ENCODE measurements around the gene KXD1. TPM values are rescaled to one million over a fixed set of nuclear protein-coding genes. Genes with fewer than 3 reads are reported as not detected.
"Not testable (repeated sequence)": the region's sequence is repeated elsewhere in the genome, so short reads cannot be mapped to it uniquely, and the experiment has no call there.

Gene KXD1
- total RNA-seq, 2 experiments from 2014 or later, result 121 to 170 TPM

- H3K4me3 Mint-ChIP-seq, result peak overlapping the region; percentile 80
- no peaks in the 10 kb centered on the region for H3K9me3 Mint-ChIP-seq (ENCODE audit: low read depth)
- ChIA-PET POLR2A (interaction anchor here (0.6 to 2.7 kb wide), 5 partner anchors 37 to 392 kb away, joined by 3 to 15 read pairs (median 4); partner anchors contain the start of gene KXD1), CTCF (interaction anchor here (0.6 to 3.4 kb wide), 29 partner anchors 10 to 274 kb away, joined by 3 to 25 read pairs (median 5); partner anchors contain the start of genes KXD1, REX1BD and UBA52)
- DNase-seq (peak; percentile 44), ATAC-seq (no peak)
- no peaks in the 10 kb centered on the region for H3K36me3 Mint-ChIP-seq (ENCODE audit: low read depth)
- H3K4me1 Mint-ChIP-seq, result peaks cover 22% of the 10 kb centered on the region
- peak overlapping the region; percentile 90 for H3K27ac Mint-ChIP-seq
- no peaks in the 10 kb centered on the region for H3K27me3 Mint-ChIP-seq
- intact Hi-C loops (cut with DNase I, micrococcal nuclease), result loop anchor here in 1 of 2 experiments (1.0 to 2.0 kb wide), 3 partner anchors 24 to 52 kb away; no protein-coding TSS in a partner anchor
Measured at GRCh38 chr19:18520848-18521691, 36.6 kb upstream of the KXD1 start.

DNA sequence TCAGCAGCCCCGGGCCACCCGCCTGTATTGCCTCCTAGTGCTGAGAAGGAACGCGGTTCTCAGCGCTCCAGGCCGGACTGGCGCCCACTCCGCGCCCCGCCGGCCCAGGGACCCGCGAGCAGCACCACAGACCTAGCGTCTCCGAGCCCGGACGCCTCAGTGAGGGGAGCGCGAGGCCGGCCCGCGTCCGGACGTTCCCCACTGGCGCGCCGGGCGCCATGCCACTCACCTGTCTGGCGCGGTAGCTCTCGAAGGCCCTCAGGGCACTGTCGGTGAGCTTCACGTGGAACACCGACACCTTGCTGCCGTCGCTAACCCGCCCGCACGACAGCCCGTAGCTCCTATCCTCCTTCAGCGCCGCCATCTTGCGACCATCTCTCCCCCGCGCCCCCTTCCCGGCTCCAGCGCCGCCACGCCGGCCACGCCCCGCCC is 36.0 kb upstream of the KXD1 start, which contains the start of gene ELL:
TSS of gene ELL (minus strand) at position 379 of the 432 bp plus-strand sequence. CDS start at position 364, 15 bp downstream.
- DNase-seq (no peak), ATAC-seq (no peak)
- POLR2A ChIA-PET, result interaction anchor here (0.6 to 2.7 kb wide), 6 partner anchors 22 to 391 kb away, joined by 3 to 15 read pairs (median 4); partner anchors contain the start of genes FKBP8 and KXD1
- Mint-ChIP-seq H3K36me3 (ENCODE audit: low read depth) (no peaks in the 10 kb centered on the region), H3K9me3 (ENCODE audit: low read depth) (no peaks in the 10 kb centered on the region), H3K4me1 (peaks cover 16% of the 10 kb centered on the region), H3K27me3 (no peaks in the 10 kb centered on the region), H3K27ac (peak within 1 kb of the TSS; percentile 93), H3K4me3 (peak within 1 kb of the TSS; percentile 80)
- CTCF ChIA-PET, result interaction anchor here (0.6 to 3.4 kb wide), 10 partner anchors 11 to 274 kb away, joined by 3 to 25 read pairs (median 6); partner anchors contain the start of gene UBA52
- intact Hi-C loops (cut with DNase I, micrococcal nuclease), result loop anchor here (1.0 to 2.0 kb wide), 21 partner anchors 23 to 799 kb away; partner anchors contain the start of genes COPE (in 2 of the 2), DDX49 (in 2 of the 2), KXD1 (in 2 of the 2) and UBA52 (in 2 of the 2)

DNA sequence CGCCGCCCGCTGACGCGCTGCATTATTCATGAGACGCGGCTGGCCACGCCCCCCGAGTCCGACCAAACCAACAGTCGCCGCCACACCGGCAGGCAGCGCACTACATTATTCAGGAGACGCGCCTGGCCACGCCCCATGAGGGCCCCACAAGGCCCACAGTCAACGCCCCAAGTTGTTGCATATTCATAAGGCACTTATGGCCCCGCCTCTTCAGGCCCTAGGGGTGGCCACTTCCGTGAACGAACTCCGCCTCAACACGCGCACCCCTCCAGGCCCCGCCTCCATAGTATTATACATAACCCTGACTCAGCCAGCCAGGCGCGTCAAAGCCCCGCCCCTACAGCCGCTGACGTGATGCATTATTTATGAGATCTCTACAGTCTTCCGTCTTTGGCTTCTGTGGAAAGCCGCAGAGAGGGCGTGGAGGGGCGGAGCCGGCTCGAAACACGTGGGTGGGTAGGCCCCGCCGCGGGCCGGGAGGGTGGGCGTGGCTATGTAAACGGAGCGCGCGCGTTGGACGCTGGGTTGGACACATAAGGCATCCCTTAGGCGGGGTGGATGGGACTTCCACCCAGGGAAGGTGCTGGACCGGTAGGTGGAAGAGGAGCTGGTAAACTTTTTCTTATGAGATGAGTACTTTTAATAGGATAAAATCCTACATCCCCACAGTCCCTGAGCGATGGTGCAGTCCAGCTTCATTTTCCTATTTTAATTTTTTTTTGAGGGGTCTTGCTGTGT is 35.4 kb upstream of the KXD1 start:
- H3K27ac Mint-ChIP-seq, result peak overlapping the region; percentile 93
- no peaks in the 10 kb centered on the region for H3K36me3 Mint-ChIP-seq (ENCODE audit: low read depth)
- ChIA-PET POLR2A (interaction anchor here (0.6 to 2.7 kb wide), 5 partner anchors 21 to 106 kb away, joined by 3 to 15 read pairs (median 4); partner anchors contain the start of genes FKBP8 and KXD1), CTCF (interaction anchor here (0.6 to 3.4 kb wide), 12 partner anchors 12 to 80 kb away, joined by 3 to 25 read pairs (median 4); partner anchors contain the start of genes KXD1 and UBA52)
- ATAC-seq, result peak; percentile 92
- intact Hi-C loops (cut with DNase I, micrococcal nuclease), result loop anchor here (1.0 kb wide), 19 partner anchors 22 to 798 kb away; partner anchors contain the start of genes COPE (in 2 of the 2), DDX49 (in 2 of the 2), KXD1 (in 2 of the 2) and UBA52 (in 2 of the 2)
- peak overlapping the region; percentile 80 for H3K4me3 Mint-ChIP-seq
- peak; percentile 100 for DNase-seq
- no peaks in the 10 kb centered on the region for H3K9me3 Mint-ChIP-seq (ENCODE audit: low read depth)
- H3K4me1 Mint-ChIP-seq, result peaks cover 14% of the 10 kb centered on the region
- H3K27me3 Mint-ChIP-seq, result no peaks in the 10 kb centered on the region

GRCh38 chr19:18522862-18523440 is 34.7 kb upstream of the KXD1 start:
- peaks cover 13% of the 10 kb centered on the region for H3K4me1 Mint-ChIP-seq
- peak overlapping the region; percentile 93 for H3K27ac Mint-ChIP-seq
- not testable (repeated sequence) for H3K36me3 Mint-ChIP-seq (ENCODE audit: low read depth); ATAC-seq; H3K27me3 Mint-ChIP-seq; H3K9me3 Mint-ChIP-seq (ENCODE audit: low read depth); DNase-seq
- CTCF ChIA-PET, result interaction anchor here (0.6 to 1.9 kb wide), 7 partner anchors 13 to 80 kb away, joined by 3 to 5 read pairs (median 4); partner anchors contain the start of gene KXD1
- H3K4me3 Mint-ChIP-seq, result peak overlapping the region; percentile 80
- intact Hi-C loops (cut with DNase I, micrococcal nuclease), result loop anchor here (1.0 kb wide), 19 partner anchors 21 to 797 kb away; partner anchors contain the start of genes COPE (in 2 of the 2), DDX49 (in 2 of the 2), KXD1 (in 2 of the 2) and UBA52 (in 2 of the 2)
- POLR2A ChIA-PET, result interaction anchor here (0.6 to 2.7 kb wide), 4 partner anchors 21 to 107 kb away, joined by 4 to 15 read pairs (median 4); partner anchors contain the start of genes FKBP8 and KXD1

- no peak overlapping the region for H3K4me3 Mint-ChIP-seq
- ChIA-PET CTCF (interaction anchor here (1.7 to 1.9 kb wide), 2 partner anchors 20 to 34 kb away, joined by 4 to 5 read pairs; partner anchors contain the start of gene KXD1), POLR2A (no interaction called here)
- no peaks in the 10 kb centered on the region for H3K9me3 Mint-ChIP-seq (ENCODE audit: low read depth)
- peaks cover 11% of the 10 kb centered on the region for H3K4me1 Mint-ChIP-seq
- no peaks in the 10 kb centered on the region for H3K36me3 Mint-ChIP-seq (ENCODE audit: low read depth)
- H3K27ac Mint-ChIP-seq, result no peak overlapping the region
- ATAC-seq, result no peak
- DNase-seq, result no peak
- intact Hi-C loops (cut with DNase I, micrococcal nuclease), result no loop called here
- no peaks in the 10 kb centered on the region for H3K27me3 Mint-ChIP-seq
Measured at GRCh38 chr19:18523841-18524240, 33.8 kb upstream of the KXD1 start.

- no peak for DNase-seq
- peaks cover 5% of the 10 kb centered on the region for H3K4me1 Mint-ChIP-seq
Measured at GRCh38 chr19:18526316-18526715, 31.4 kb upstream of the KXD1 start.

DNA sequence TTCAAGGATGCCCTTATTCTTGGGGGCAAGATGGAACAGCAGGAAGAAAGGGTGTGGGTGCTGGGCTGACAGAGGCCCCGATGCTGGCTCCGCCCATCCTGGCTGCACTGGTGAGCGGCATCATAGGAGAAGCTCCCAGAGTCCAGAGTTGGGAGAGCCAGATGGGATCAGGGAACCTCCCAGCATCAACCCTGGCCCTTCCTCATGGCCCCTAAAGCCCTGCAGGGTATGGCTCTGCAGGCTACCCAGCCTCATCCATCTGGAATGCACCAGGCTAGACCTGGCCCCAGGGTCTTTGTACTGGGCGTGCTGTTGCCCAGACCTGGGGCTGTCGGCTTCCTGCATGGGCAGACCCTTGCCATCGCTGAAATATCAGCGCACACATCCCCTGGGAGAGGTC is 27.9 kb upstream of the KXD1 start:
- CTCF ChIA-PET, result interaction anchor here (1.0 to 1.5 kb wide), 3 partner anchors 9 to 22 kb away, joined by 3 read pairs; no protein-coding TSS in a partner anchor
- Mint-ChIP-seq H3K27me3 (no peaks in the 10 kb centered on the region), H3K9me3 (ENCODE audit: low read depth) (no peaks in the 10 kb centered on the region), H3K4me1 (no peaks in the 10 kb centered on the region), H3K36me3 (ENCODE audit: low read depth) (peaks cover 18% of the 10 kb centered on the region), H3K4me3 (no peak overlapping the region), H3K27ac (no peak overlapping the region)
- intact Hi-C loops (cut with DNase I, micrococcal nuclease), result no loop called here
- ATAC-seq (no peak), DNase-seq (no peak)
- POLR2A ChIA-PET, result no interaction called here

More at GRCh38 chr19:18526316-18526715, 31.4 kb upstream of the KXD1 start:
- Mint-ChIP-seq H3K4me3 (no peak overlapping the region), H3K27me3 (no peaks in the 10 kb centered on the region), H3K9me3 (ENCODE audit: low read depth) (no peaks in the 10 kb centered on the region), H3K27ac (no peak overlapping the region), H3K36me3 (ENCODE audit: low read depth) (peaks cover 2% of the 10 kb centered on the region)
- intact Hi-C loops (cut with DNase I, micrococcal nuclease), result no loop called here
- ChIA-PET POLR2A (interaction anchor here (0.6 kb wide), 1 partner anchor 9 kb away, joined by 3 read pairs; no protein-coding TSS in a partner anchor), CTCF (interaction anchor here (0.5 to 0.9 kb wide), 4 partner anchors 18 to 1355 kb away, joined by 3 to 5 read pairs (median 4); no protein-coding TSS in a partner anchor)
- ATAC-seq, result no peak

GRCh38 chr19:18531485-18531884 is 26.2 kb upstream of the KXD1 start:
- ATAC-seq, result no peak
- H3K9me3 Mint-ChIP-seq (ENCODE audit: low read depth), result no peaks in the 10 kb centered on the region
- no peak for DNase-seq
- intact Hi-C loops (cut with DNase I, micrococcal nuclease), result no loop called here
- no peak overlapping the region for H3K27ac Mint-ChIP-seq
- H3K4me3 Mint-ChIP-seq, result no peak overlapping the region
- ChIA-PET POLR2A (no interaction called here), CTCF (interaction anchor here (0.7 to 0.9 kb wide), 2 partner anchors 20 to 203 kb away, joined by 3 to 4 read pairs; no protein-coding TSS in a partner anchor)
- H3K4me1 Mint-ChIP-seq, result no peaks in the 10 kb centered on the region
- H3K27me3 Mint-ChIP-seq, result no peaks in the 10 kb centered on the region
- peaks cover 29% of the 10 kb centered on the region for H3K36me3 Mint-ChIP-seq (ENCODE audit: low read depth)

DNA sequence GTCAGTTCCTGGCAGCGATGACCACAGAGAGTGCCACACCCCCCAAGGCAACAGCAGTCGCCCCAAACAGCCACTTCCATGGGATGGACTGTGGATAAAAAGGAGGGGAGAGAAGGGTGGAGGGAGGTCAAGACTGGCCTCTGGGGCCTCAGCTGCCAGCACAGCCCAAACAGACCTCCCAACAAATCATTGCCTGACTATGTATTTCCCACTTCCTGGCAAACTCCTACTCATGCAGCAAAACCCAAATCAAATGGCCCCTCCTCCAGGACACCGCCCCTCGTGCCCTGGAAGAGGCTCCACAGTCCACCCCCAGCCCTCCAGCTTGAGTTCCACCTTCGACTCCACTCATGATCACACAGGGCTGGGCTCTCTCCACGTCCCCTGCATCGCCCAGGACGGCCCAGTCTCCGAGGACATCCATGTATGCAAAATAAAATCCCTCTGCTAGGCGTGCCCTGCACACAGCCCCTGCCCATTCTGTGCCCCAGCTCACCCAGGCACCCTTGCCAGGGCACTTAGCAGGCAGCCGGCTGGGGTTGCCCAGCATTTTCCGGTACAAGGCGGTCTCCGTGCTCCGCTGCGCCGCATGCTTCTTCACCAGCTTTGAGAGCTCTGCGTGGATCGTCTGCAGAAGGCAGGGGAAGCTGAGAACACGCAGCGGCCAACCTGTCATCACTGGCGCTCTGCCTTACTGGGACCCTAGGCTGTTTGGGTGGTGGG is 25.3 kb upstream of the KXD1 start:
- intact Hi-C loops (cut with DNase I, micrococcal nuclease), result no loop called here
- H3K9me3 Mint-ChIP-seq (ENCODE audit: low read depth), result no peaks in the 10 kb centered on the region
- no peak overlapping the region for H3K4me3 Mint-ChIP-seq
- CTCF ChIA-PET, result interaction anchor here (0.7 to 0.9 kb wide), 2 partner anchors 21 to 204 kb away, joined by 3 to 4 read pairs; no protein-coding TSS in a partner anchor
- no peaks in the 10 kb centered on the region for H3K4me1 Mint-ChIP-seq
- DNase-seq, result no peak
- peaks cover 36% of the 10 kb centered on the region for H3K36me3 Mint-ChIP-seq (ENCODE audit: low read depth)
- no peak for ATAC-seq
- POLR2A ChIA-PET, result interaction anchor here (0.6 kb wide), 1 partner anchor 271 kb away, joined by 3 read pairs; no protein-coding TSS in a partner anchor
- no peaks in the 10 kb centered on the region for H3K27me3 Mint-ChIP-seq
- H3K27ac Mint-ChIP-seq, result no peak overlapping the region
